ENCODE results near the gene RAB27A.

- TF ChIP-seq POLR2AphosphoS5 (IDR thresholded peaks at IDR 0.05; ENCODE audit: borderline replicate concordance, low read depth, low read length) = no peak
- no peak for TF ChIP-seq EZH2 (IDR thresholded peaks at IDR 0.05)
- no peak for TF ChIP-seq FOXP2 (optimal IDR thresholded peaks at IDR 0.05; ENCODE audit: control extremely low read depth, extremely low read length, insufficient read depth)
Observed at GRCh38 chr15:55279746-55280351, 9.8 kb downstream of the RAB27A start.
